Fibroblast of skin of left biceps (primary cell): ENCODE data around the gene PTPRT.

ENCODE experiments used
- DNase-seq, 2 experiments: peaks; one replicate each; pipeline ENCODE4 v3.0.0-alpha.2; 2013; ENCODE audit warnings: low read depth in 2 of 2

PTPRT gene

GRCh38 chr20:43189554-43190331, at the start of gene PTPRT:
Gene PTPRT, minus strand, starts transcription at chr20:43189906. Its CDS starts 173 bp downstream, at chr20:43189733.
- DNase-seq: no peak

- DNase-seq: no peak
Measured at GRCh38 chr20:43238833-43239232, 49.1 kb upstream of the PTPRT start.

GRCh38 chr20:43238266-43238665, 48.6 kb upstream of the PTPRT start:
- no peak for DNase-seq

GRCh38 chr20:43237651-43238168, 48.0 kb upstream of the PTPRT start:
- DNase-seq: no peak

GRCh38 chr20:43235998-43236397, 46.3 kb upstream of the PTPRT start:
- no peak for DNase-seq

GRCh38 chr20:43231829-43232228, 42.1 kb upstream of the PTPRT start:
- DNase-seq: no peak

- no peak for DNase-seq
Measured at GRCh38 chr20:43229696-43230095, 40.0 kb upstream of the PTPRT start.

GRCh38 chr20:43220612-43221011, 30.9 kb upstream of the PTPRT start:
- DNase-seq: peak in 1 of 2 experiments; percentile 0

- DNase-seq: no peak
Measured at GRCh38 chr20:43210901-43211300, 21.2 kb upstream of the PTPRT start.

- no peak for DNase-seq
Measured at GRCh38 chr20:43209831-43210230, 20.1 kb upstream of the PTPRT start.

- DNase-seq: no peak
Measured at GRCh38 chr20:43205699-43206098, 16.0 kb upstream of the PTPRT start.

GRCh38 chr20:43202100-43202499, 12.4 kb upstream of the PTPRT start:
- no peak for DNase-seq

GRCh38 chr20:43198607-43199006, 8.9 kb upstream of the PTPRT start:
- no peak for DNase-seq

GRCh38 chr20:43196243-43196642, 6.5 kb upstream of the PTPRT start:
- no peak for DNase-seq

- DNase-seq: no peak
Measured at GRCh38 chr20:43194137-43194536, 4.4 kb upstream of the PTPRT start.

GRCh38 chr20:43193443-43193842, 3.7 kb upstream of the PTPRT start:
- DNase-seq: no peak

GRCh38 chr20:43191946-43192863, 2.5 kb upstream of the PTPRT start:
- DNase-seq: no peak

- no peak for DNase-seq
Measured at GRCh38 chr20:43191143-43191542, 1.4 kb upstream of the PTPRT start.

GRCh38 chr20:43190332-43190953, 737 bp upstream of the PTPRT start:
- no peak for DNase-seq

GRCh38 chr20:43188861-43189553, 699 bp downstream of the PTPRT start:
- DNase-seq: no peak

- no peak for DNase-seq
Measured at GRCh38 chr20:43188234-43188653, 1.5 kb downstream of the PTPRT start.
